ENCODE measurements around the gene CYB5D1.

DNA sequence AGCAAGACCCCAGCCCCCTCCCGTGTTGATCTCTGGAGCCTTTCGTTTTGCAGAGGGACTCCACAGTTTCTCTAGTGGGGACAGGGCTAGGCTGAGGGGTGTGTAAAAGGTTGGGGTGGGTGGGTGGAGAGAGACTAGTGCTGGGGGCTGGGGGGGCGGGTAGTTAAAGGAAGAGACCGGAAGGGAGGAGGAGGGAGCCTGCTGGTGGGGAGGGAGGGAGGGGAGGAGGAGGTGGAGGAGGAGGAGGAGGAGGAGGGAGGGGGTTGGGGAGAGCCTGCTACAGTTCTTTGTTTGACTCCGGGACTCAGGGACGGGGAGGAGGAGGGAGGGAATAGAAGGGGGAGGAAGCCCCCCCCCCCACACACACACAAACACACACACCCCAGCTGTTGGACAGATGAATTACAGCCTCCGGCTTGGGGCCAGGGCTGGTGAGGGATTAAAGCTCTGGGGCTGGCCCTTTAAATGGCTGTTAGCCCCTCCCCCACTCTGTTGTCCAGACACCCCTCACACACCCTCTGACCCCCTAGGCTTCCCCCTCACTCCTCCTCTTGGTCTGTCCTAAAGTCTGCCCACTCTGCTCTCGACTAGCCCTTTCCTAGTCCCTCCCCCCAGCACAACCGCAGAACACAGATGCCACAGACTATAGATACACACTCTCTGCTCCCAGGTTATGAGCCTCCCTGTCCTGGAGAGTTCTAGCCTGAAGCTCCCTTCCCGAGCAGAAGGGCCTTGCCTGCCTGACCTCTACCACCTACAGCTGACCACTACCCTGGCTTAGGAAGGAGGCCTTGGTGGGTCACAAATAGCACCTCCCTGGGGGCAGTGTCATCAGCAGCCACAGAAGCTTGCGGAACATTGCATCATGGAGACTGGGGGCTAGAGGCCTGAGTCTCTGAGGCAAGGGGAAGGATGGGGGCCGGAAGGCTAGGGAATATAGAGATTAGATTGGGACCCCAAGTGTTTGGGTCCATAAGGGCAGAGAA, 19.4 kb upstream of the CYB5D1 start:
- TF ChIP-seq POLR2A (IDR thresholded peaks at IDR 0.05): no peak
- TF ChIP-seq, protein P1, sequence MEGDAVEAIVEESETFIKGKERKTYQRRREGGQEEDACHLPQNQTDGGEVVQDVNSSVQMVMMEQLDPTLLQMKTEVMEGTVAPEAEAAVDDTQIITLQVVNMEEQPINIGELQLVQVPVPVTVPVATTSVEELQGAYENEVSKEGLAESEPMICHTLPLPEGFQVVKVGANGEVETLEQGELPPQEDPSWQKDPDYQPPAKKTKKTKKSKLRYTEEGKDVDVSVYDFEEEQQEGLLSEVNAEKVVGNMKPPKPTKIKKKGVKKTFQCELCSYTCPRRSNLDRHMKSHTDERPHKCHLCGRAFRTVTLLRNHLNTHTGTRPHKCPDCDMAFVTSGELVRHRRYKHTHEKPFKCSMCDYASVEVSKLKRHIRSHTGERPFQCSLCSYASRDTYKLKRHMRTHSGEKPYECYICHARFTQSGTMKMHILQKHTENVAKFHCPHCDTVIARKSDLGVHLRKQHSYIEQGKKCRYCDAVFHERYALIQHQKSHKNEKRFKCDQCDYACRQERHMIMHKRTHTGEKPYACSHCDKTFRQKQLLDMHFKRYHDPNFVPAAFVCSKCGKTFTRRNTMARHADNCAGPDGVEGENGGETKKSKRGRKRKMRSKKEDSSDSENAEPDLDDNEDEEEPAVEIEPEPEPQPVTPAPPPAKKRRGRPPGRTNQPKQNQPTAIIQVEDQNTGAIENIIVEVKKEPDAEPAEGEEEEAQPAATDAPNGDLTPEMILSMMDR (IDR thresholded peaks at IDR 0.05): no peak

Data from tibial nerve (tissue), 3 donors.